SKM-1 (cell line): ENCODE results near the gene ELOVL5.
"Not testable (repeated sequence)": the region's sequence is repeated elsewhere in the genome, so short reads cannot be mapped to it uniquely, and the experiment has no call there.

ENCODE experiments used
- DNase-seq: peaks from one replicate; lab custom pipeline; 2025; ENCODE audit not compliant: unreplicated experiment; lab: John Stamatoyannopoulos, UW

ELOVL5 gene

DNA sequence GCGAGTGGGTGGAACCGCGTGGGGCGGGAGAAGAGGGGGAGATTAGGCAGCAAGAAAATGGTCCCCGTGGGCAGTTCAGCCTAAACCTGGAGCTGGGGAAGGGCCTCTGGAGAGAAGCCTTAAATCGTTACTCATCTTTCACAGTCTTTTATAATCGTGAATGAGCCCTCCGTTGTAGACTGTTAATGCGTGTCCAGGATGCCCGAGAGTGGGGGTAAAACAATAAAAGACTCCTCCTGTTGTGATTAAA lies 11.0 kb upstream of the ELOVL5 start:
- DNase-seq, result no peak

DNA sequence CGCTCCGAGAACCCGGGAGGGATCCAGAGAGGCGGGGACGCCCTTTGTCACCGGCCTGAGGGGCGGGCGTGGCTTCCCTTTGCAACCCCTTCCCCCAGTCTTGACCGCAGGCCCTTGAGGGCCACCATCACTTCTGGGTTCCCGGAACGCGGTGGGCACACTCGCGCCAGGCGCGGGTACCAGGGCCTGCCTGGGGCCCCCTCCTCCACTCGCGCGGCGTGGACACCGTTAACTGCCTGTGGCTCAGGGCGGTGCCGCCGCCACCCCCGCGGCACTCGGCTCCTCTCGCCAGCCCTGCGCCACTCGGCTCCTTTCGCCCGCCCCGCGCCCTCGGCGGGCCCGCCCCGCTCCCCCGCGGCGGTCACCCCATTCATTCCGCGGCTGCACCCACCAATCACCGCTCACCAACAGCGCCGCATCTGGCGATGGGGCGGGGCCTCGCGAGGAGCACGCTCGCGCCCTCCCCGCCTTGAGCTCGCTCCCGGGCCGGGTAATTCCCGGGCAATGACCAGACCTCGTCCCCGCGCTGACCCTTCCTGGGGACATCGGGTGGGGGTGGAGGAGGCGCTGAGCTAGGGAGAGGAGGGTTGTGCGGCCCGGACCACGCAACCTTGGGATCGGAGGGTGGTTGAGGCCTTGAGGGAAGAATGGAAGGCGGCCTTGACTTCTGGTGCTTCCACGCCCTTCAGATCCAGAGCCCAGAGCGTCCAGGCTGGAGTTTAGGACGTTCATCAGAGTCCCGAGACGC lies 10.5 kb upstream of the ELOVL5 start:
- peak; percentile 86 for DNase-seq

DNA sequence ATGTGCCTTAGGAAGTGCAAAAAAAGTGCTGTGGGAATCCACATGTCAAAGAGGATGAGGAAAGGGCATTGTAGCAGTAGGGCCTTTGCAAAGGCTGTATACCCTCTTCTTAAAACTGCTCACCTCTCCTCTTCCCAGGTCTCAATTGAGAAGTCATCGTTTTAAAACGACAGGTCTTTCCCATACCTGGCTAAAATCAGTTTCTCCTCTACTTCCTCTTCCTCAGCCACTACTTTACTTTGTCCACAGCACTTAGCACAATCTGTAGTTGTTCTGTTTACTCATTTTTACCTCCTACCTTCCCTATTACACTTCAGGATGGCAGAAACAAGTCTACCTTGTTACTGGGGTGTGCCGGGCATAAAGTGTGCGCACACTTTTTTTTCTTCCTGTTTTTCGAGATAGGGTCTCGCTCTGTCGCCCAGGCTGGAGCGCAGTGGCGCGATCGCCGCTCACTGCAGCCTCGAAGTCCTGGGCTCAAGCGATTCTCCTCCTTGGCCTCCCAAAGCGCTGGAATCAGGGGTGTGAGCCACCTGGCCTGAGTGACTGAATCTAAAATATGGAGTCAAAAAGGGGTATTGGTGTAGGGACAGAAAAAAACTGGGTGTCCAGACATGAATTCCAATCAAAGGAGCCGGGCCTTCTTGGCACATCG lies 9.8 kb upstream of the ELOVL5 start:
- DNase-seq, result no peak

DNA sequence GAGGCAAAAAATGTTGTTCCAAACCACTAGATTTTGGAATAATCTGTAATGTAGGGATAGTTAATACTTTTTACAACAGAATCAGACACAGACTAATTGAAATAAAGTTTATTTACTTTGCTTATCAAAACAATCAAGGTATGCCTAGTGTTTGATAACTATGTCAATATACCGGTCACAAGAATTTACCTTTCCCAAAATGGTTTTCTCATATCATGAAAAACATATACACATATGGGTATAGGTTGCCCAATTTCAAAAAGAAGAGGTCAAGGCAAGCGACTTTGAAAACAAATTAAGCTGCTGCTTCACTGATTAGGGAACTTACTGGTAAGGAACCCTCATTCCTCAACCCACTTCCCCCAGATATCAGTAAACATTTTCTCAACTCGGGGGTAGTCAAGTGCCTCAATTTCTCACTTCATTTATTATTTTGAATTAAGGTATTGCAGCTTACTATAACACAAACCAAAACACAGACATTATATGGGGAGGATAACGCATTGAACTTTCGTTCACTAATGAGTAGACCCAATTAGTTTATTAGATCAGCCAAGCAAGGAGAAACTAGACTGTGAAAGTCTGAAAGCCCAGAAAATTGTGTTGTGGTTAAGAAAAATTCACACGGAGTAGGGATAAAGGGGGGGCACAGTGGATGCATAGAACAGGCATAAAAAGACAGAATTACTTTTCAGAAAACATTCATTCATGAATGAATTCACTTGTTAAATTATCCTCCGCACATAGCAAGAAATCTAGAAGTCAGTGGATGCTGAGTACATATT lies 9.0 kb upstream of the ELOVL5 start:
- DNase-seq, result no peak

DNA sequence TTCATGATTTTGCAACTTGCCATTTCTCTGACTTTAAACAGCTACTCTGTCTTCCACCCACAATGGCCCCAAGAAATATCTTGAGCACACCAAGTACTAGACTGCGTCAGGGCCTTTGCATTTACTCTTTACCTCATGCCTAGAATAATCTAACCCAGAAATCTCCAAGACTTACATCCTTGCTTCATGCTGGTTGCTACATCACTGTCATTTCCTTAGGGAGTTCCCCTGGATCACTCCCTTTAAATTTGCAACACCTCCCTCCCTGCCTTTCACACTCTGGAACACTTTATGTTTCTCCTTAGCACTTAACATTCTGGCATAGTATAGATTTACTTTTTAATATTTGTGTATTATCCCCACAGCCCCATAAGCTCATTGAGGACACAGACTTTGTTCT lies 4.9 kb upstream of the ELOVL5 start:
- DNase-seq, result no peak

DNA sequence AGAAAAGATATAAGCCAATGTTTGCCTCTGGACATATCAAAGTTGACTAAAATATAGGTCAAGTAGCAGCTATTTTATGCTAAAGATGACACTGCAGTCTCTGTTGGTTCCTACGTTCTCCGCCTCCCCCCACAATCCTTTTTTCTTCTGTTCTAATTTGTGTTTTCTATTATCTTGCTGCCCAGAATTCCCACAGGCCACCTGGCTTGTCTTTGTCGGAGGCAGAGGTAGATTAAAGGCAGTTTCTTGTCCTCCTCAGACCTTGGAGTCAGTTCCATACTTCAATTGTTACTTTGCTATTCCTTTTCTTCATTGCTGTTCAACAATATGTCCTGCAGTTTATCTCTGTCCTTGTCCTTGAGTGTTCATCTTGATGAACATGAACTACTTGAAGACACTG lies 3.6 kb upstream of the ELOVL5 start:
- no peak for DNase-seq

DNA sequence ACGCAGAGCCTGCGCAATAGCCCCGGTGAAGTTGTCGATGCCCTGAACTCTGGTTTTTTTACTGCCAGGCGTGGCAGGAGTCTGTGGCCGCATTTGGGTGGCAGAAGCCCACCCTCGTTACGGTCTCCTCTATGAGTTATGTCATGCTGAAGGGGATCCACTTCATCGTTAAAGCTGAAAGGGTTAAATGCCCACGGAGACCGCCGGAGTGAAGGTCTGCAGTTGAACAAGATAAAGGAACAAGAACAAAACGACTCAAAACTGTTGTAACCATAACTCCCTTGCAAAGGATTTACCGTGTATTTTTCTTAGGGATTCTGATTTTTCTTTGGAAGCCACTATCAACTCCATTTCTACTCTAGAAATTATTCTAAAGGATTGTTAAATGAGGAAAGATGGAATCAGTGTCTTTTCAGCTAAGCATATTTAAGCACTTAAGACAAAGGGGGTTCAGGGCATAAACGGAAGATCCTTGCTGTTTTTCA lies 501 bp upstream of the ELOVL5 start:
- peak; percentile 50 for DNase-seq

DNA sequence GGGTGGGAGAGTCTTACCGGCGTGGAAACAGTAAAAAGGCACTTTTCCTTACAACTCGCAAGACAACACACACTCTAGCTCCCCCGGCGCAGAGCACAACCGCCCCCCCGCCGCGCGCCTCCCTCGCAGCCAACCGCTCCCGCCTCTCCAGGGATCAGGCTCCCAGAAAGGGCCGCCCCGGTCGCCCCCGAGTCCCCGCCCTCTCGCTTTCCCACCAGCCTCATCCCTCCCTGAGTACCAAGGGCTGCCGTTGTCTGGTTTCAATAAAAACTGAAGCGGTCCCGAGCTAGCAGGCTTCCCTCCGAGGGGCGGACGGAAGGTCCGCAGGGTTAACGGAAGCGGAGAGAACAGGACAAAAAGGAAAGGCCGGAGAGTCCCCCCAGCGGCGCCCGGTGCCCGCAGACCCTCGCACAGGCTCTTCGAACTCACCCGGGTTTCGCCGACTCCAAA lies 804 bp downstream of the ELOVL5 start:
- no peak for DNase-seq

DNA sequence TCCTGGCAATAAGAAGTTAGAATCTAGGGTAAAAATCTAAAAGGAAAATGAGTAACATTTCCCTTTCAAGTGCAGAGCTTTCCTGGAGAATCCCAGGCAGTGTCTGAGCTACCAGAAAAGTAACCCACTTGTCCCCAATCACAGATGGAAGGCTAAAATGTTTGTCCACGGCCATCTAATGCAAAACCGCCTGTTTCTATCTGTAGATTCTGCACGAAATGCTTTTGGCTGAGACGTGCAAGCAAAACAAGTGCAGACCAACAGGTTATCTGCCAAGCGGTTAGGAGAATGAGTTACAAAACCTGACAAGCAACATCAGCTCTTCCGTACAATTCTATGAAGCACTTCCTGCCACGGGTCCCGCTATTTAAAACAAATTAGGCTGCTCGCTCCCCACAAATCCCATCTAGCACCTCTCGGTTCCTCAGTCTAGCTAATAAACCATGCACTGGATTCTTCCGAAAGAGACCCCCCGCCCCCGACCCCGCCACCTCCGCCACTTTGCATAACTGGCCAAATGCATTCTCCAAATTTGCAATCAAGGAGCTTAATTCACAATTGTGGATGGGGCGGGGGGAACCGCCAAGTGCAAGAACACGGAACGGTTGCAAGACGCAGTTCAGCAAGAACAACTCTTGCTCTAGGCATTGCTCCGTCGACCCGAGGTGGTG lies 1.4 kb downstream of the ELOVL5 start:
- peak; percentile 26 for DNase-seq

DNA sequence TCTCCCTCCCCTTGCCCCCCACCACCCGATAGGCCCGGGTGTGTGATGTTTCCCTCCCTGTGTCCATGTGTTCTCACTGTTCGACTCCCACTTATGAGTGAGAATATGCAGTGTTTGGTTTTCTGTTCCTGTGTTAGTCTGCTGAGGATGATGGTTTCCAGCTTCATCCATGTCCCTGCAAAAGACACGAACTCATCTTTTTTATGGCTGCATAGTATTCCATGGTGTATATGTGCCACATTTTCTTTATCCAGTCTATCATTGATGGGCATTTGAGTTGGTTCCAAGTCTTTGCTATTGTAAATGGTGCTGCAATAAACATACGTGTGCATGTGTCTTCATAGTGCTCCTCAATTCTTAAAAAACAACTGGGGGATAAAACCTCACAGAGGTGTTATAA lies 2.7 kb downstream of the ELOVL5 start:
- DNase-seq, result not testable (repeated sequence)

DNA sequence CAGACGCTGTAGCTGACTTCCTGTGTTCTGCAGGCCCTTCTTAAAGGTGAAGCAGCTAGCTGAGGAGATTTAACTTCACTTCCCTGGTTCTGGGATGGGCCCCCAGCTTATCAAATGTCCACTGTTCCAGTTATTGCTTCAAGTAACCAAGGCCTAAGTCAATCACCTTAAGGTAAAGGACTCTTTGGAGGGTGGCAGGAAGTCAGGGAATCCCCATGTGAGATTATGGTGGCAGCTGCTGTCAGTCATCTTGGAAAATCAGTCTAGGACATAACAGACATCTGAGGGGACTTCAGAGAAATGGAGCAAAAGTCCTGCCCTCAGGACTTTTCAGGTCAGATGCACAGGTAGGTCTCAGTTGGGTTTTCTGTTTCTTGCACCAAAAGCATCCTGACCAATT lies 3.8 kb downstream of the ELOVL5 start:
- DNase-seq, result no peak

DNA sequence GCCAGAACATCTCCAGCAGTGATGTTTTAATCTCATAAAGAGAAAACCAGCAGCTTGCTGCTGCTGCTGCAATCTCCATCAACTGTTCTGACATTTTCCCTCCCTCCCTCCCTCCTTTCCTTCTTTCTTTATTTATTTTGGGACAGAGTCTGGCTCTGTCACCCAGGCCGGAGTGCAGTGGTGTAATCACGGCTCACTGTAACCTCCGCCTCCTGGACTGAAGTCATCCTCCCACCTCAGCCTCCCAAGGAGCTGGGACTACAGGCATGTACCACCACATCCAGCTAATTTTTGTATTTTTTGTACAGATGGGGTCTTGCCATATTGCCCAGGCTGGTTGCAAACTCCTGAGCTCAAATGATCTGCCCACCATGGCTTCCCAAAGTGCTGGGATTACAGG lies 5.7 kb downstream of the ELOVL5 start:
- no peak for DNase-seq

DNA sequence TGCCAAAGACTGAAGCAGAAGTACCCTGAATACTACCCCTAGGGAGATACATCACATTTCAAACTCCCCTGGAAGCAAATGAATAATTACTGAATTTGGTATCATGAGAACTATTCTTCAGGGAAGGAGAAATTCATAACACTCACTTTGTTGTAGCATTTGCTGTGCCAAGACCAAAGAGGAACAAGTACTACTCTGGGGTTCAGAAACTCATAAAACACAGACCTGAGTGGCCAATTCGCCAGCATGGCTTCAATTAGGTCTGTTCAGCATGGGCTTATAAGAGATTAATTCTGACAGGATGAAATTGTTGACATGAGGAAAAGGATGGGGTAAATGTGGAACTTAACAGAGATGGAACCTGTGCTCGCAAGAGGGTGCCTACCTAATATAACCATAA lies 6.5 kb downstream of the ELOVL5 start:
- no peak for DNase-seq

DNA sequence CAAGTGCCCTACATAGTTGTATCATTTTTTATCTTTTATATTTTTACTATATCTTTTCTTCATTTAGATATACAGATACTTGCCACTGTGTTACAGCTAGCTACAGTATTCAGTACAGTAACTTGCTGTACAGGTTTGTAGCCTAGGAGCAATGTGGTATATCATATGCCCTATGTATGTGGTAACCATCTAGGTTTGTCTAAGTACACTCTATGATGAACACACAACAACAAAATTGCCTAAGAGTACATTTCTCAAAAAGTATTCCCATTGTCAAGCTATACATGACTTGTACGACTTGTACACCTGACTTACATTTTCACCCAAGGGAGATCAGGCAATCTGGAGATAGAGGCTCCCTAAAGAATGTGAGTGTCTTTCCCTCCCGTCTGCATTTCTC lies 8.2 kb downstream of the ELOVL5 start:
- DNase-seq, result no peak

DNA sequence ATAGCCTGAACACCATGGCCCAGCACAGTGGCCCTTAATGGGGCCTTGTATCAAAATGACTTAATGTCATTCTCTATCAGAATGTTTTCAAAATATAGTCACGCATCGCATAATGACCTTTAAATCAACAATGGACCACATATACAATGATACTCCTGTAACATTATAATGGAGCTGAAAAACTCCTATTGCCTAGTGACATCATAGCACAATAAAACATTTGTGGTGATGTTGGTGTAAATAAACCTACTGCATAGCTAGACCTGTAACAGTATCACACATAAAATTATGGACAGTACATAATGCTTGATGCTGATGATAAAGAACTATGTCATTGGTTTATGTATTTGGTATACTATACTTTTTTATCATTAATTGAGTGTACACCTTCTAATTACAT lies 9.3 kb downstream of the ELOVL5 start:
- no peak for DNase-seq

DNA sequence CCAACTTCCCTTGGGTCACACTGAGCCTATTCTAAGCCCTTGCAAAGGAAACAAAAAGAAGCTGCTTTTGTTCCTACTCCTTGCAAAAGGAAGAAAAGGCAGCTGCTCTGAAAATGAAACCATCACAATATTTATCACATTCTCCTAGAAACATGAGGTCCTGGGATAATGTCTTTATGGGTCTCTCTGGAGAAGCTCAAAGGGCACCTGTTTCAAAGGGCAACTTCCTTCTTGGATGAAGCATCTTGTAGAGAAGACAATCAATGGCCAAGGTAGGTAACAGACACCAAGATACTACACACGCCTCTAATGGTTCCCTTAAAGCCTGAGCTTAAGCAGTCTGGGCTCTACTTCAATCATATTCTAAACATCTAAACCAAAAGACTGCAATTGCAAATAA lies 10.4 kb downstream of the ELOVL5 start:
- no peak for DNase-seq

DNA sequence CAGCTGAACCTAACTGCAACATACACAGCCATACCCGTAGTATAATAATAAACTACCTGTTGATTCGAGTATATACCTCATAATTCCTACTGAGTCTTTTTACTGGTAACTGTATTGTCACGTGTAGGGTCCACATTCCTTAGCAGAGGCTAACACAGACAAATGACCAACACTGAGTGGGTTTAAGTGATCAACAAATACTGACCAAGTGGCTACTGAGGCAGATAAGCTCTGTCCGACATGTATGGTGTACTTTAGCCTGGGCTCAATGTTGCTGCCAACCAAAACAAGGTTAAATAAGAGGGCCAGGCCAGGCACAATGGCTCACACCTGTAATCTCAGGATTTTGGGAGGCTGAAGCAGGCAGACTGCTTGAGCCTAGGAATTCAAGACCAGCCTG lies 12.7 kb downstream of the ELOVL5 start:
- no peak for DNase-seq

DNA sequence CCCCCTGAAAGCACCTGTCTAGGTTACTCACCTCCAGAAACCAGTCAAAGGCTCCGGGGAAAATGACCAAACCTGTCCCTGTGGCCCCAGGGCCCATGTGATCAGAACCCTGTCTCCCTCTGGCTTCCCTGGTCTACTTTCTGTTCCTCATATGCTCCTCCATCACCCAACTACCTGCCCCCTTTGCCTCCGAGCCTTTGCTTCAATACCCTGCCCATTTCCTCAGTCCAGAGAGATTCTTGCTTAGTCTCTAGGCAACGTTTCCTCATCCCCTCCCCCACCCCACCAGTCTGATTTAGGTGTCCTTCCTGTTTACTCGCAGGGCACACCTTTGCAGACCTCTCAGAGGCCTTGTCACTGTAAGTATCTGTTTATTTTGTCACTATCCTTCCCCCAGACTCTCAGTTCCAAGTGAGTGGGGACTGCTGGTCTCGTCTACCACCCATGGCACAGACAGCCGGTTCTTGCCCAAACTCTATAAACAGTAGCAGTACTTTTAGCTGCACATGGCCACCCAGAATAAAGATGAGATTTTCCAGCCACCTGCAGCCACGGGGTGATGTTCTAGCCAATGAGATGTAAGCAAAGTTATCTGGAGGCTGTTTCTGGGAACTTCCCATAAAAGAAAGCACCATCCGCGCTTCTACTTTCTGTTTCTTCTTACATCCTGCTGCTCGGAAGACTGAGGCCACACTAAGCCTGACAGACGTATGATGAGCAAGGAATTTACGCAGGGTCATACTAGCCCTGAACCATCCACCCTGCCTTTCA lies 13.3 kb downstream of the ELOVL5 start:
- no peak for DNase-seq

DNA sequence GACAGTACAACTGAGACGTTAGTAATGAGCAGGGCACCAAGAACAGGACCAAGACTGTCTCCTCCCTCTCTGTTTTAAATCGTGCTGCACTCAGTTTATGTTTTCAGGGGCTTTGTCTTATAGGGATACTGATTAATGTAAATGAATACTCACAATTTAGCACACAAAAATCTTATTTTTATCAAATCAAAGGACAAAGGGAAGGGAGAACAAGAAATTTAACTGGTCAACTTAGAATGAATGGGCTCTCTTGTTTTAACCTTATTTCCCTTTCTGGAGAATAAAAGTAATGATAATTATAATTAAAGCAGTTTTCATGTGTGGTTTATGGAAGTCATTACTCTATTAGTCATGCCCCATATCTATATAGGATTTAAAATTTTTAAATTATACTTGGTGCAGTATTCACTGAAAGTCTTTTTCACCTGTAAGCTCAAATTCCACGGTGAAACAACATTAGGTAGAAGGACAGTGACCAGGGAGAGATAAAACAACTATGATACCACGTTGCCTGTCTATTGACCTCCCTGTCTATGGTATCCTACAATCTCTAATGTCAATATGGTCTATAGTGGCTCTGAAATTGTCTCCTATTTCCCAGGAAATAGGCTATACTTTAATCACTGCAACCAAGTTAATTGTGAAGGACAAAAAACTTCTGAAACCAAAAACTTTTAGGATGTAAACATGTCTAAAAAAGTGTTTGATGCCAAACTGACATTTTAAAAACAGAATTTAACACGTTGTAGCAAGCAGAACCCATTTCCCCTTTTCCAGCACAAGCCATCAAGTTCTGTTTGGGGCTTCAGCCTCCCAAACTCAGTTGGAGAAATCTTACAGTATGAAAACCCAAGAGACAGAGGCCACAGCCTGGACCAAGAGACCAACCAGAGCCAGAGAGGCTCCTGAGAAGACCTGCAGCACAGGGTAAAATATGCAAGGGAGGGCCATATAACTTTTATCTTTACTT lies 15.0 kb downstream of the ELOVL5 start:
- no peak for DNase-seq

DNA sequence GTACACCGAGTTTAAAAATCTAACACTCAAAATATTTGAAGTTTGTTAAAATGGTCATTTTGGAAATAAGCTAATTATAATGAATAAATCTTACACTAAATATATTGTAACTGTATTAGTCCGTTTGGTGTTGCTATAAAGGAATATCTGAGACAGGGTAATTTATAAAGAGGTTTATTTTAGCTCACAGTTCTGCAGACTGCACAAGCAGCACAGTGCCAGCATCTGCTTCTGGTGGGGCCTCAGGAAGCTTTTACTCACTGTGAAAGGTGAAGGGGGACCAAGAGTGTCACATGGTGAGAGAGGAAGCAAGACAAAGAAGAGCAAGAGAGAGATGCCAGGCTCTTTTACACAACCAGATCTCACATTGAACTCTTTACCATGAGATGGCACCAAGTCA lies 17.1 kb downstream of the ELOVL5 start:
- no peak for DNase-seq
